ENCODE data around the gene LEF1.

- TF ChIP-seq CTCF (IDR thresholded peaks at IDR 0.05; ENCODE audit: low read depth, low read length) (no peak), POLR2A (IDR thresholded peaks at IDR 0.05; ENCODE audit: extremely low read depth, insufficient read length) (no peak), MAX (IDR thresholded peaks at IDR 0.05; ENCODE audit: low read depth, low read length) (no peak), MYC (IDR thresholded peaks at IDR 0.05; ENCODE audit: low read depth, low read length) (no peak)
Measured at GRCh38 chr4:108175966-108176365, 7.2 kb upstream of the LEF1 start.

Data from NB4 (cell line).